Uterine smooth muscle cell (primary cell): ENCODE measurements around the gene ARPC1B. TPM values are rescaled to one million over a fixed set of nuclear protein-coding genes. Genes with fewer than 3 reads are reported as not detected.

Experiments
- total RNA-seq: library from RNA; depleted of rRNA; stranded (reverse); fragments of >200 nt; gene quantifications from 2 replicates; pipeline ENCODE4 v1.2.3, GENCODE V29; 2014

The ARPC1B gene
- 473 and 553 TPM in 2 replicates for total RNA-seq

DNA sequence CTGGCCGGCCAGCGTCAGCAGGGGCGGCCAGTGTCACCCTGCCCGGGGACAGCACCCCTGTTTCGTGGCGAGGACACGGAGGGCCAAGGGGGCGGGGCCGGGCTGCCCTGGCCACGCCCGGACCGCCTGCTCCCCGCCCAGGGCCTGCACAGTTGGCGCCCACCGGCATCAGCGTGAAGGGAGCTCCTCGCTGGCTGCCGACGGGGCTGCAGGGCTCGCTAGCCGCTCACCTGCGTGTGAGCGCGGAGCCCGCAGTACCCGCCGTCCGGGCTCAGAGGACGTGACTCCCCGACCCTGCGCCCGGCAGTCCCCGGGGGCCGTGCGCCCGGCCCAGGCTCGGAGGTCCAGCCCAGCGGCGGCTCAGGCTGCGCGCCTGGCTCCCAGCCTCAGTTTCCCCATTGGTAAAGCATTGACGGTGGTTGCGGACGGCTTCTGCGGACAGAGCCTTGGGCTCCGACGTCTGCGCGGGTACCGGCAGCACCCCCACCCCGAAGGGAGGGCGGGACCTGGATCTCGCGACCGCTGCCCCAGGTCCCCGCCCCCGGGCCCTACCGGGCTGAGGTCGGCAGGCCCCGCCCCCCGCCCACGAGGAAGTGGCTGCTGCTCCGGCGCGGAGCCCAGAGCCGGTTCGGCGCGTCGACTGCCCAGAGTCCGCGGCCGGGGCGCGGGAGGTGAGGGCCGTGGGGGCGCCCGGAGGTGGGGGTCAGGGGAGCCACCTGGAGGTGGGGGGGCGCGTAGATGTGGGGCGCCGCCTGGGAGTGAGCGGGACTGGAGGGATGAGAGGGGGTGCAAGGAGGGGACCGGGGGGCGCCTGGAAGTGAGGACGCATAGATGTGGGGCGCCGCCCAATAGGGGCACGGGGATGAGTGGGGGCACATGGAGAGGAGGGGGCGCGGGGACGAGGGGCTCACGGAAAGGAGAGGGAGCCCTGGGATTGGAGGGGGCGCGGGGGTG lies at the start of gene ARPC1B:
Gene ARPC1B, plus strand, starts transcription at position 620 of the 954 bp plus-strand sequence. CDS start 10,985 bp downstream, outside the sequence.

GRCh38 chr7:99325592-99326407 lies 48.7 kb upstream of the ARPC1B start, which contains the start of gene ARPC1A:
Gene ARPC1A (plus strand): TSS chr7:99325898. CDS start chr7:99333354, 7,456 bp downstream.

GRCh38 chr7:99408379-99409191 lies 34.1 kb downstream of the ARPC1B start, which contains the start of the genes BUD31 and PDAP1:
Gene BUD31 (plus strand): TSS chr7:99408969. CDS start chr7:99411093, 2,124 bp downstream.
Gene PDAP1 (minus strand): TSS chr7:99408597. CDS start chr7:99408548, 49 bp downstream.

GRCh38 chr7:99438573-99439480 lies 64.3 kb downstream of the ARPC1B start, which contains the start of the genes CPSF4 and PTCD1:
Gene CPSF4 (plus strand): TSS chr7:99438943. CDS start chr7:99439083, 140 bp downstream.
Gene PTCD1 (minus strand): TSS chr7:99438798. CDS start chr7:99435242, 3,556 bp downstream.

Other genes with a start within 250 kb of the ARPC1B start
- 20.8 and 23.4 TPM in 2 replicates for gene SMURF1, start 230.6 kb upstream of the ARPC1B start, total RNA-seq
- gene KPNA7, start 166.6 kb upstream of the ARPC1B start, total RNA-seq, result not detected in 2 replicates
- 0.12 and 0.33 TPM in 2 replicates for gene MYH16, start 101.9 kb upstream of the ARPC1B start, total RNA-seq
- gene ARPC1A, start 48.8 kb upstream of the ARPC1B start, total RNA-seq, result 327 and 334 TPM in 2 replicates
- 80.1 and 121 TPM in 2 replicates for gene PDAP1, start 33.9 kb downstream of the ARPC1B start, total RNA-seq
- gene BUD31, start 34.2 kb downstream of the ARPC1B start, total RNA-seq, result 103 and 113 TPM in 2 replicates
- 8.6 and 9.8 TPM in 2 replicates for gene PTCD1, start 64.1 kb downstream of the ARPC1B start, total RNA-seq
- gene CPSF4, start 64.2 kb downstream of the ARPC1B start, total RNA-seq, result 45.3 and 46.0 TPM in 2 replicates
- 164 and 387 TPM in 2 replicates for gene ATP5MF, start 91.4 kb downstream of the ARPC1B start, total RNA-seq
- gene ZNF789, start 98.2 kb downstream of the ARPC1B start, total RNA-seq, result 7.3 and 9.1 TPM in 2 replicates
- 21.5 and 26.0 TPM in 2 replicates for gene ZNF394, start 125.6 kb downstream of the ARPC1B start, total RNA-seq
- 13.6 and 13.7 TPM in 2 replicates for gene ZKSCAN5, start 129.9 kb downstream of the ARPC1B start, total RNA-seq
- 6.9 and 7.9 TPM in 2 replicates for gene FAM200A, start 177.4 kb downstream of the ARPC1B start, total RNA-seq
- gene ZNF655, start 183.9 kb downstream of the ARPC1B start, total RNA-seq, result 74.0 and 82.1 TPM in 2 replicates
- 0.55 and 1.2 TPM in 2 replicates for gene TMEM225B, start 223.5 kb downstream of the ARPC1B start, total RNA-seq
- gene ZSCAN25, start 242.2 kb downstream of the ARPC1B start, total RNA-seq, result 11.5 and 12.5 TPM in 2 replicates